Motor neuron (in vitro differentiated cells): ENCODE data around the gene IL1RL1. TPM values are rescaled to one million over a fixed set of nuclear protein-coding genes. Genes with fewer than 3 reads are reported as not detected.

Experiments used
- ATAC-seq, 8 experiments: fragments of 200-7000 bp; cut with Tn5 transposase; replicated peaks in 6 of 8; 2 replicates each; pipeline ENCODE4 v1.8.0; 2021; ENCODE audit warnings: mild to moderate bottlenecking in 8 of 8, moderate library complexity in 8 of 8
- H3K27ac ChIP-seq, 2 donors: fragments of 250-450 bp; sonication (Bioruptor Pico); 2 replicates each; pipeline ENCODE4 v1.9.0; 2021; ENCODE audit warnings: antibody characterized with exemption in 2 of 2, mild to moderate bottlenecking in 2 of 2, moderate library complexity in 1 of 2
- H3K4me1 ChIP-seq, 2 donors: fragments of 250-450 bp; sonication (Bioruptor Pico); replicated peaks in 1 of 2; 2 replicates each; pipeline ENCODE4 v1.6.1; 2021; ENCODE audit warnings: antibody characterized with exemption in 2 of 2, mild to moderate bottlenecking in 2 of 2, moderate library complexity in 1 of 2
- H3K4me3 ChIP-seq, 5 donors: fragments of 250-450 bp; sonication (Bioruptor Pico); 2 replicates each; pipeline ENCODE4 v1.9.0; 2021; ENCODE audit warnings: antibody characterized with exemption in 5 of 5, mild to moderate bottlenecking in 5 of 5, moderate library complexity in 4 of 5
- WGBS, 10 experiments: fragments of 450-650 bp; shearing (Covaris generic); methylation state at CpG; one replicate each; pipeline ENCODE4 v1.0.0; 2022; 5-methylcytosine and 5-hydroxymethylcytosine counted together
- in situ Hi-C, 9 experiments: fragments of 400-800 bp; cut with MboI; loops; one replicate each; pipeline ENCODE4 v1.15.0; 2021; ENCODE audit warnings: low sequenced_read_pairs in 9 of 9, low pct_unique_long_range_greater_than_20kb in 2 of 9; ENCODE audit not compliant: unreplicated experiment in 9 of 9
- total RNA-seq, 8 experiments: library from RNA; unstranded; fragments of 300-600 nt; gene quantifications; 2 replicates each; pipeline versions ENCODE4 v1.2.3 to v1.2.4, GENCODE V29; 2022

Gene IL1RL1
- total RNA-seq, 8 experiments from 2014 or later = 0.08 to 2.0 (median 0.34) TPM; not detected in 4

GRCh38 chr2:102297891-102298290 is 13.5 kb upstream of the IL1RL1 start:
- H3K27ac ChIP-seq = no peak overlapping the region
- 20 to 100% (median 82%) methylated on average over 1 to 3 of the region's 3 CpGs; no CpG with 5 or more reads in 2 of the 10 experiments for WGBS, 10 experiments
- H3K4me3 ChIP-seq = no peak overlapping the region
- H3K4me1 ChIP-seq = no peaks in the 10 kb centered on the region
- ATAC-seq = no peak
- in situ Hi-C loops = no loop called here

GRCh38 chr2:102301867-102302362 is 9.4 kb upstream of the IL1RL1 start:
- WGBS, 10 experiments = 27 to 83% (median 55%) methylated on average over 3 to 7 of the region's 7 CpGs

GRCh38 chr2:102302458-102302857 is 8.9 kb upstream of the IL1RL1 start:
- no peak for ATAC-seq
- WGBS, 10 experiments = 14 to 91% (median 69%) methylated on average over 1 to 3 of the region's 3 CpGs
- H3K4me1 ChIP-seq = no peaks in the 10 kb centered on the region
- in situ Hi-C loops = no loop called here
- H3K4me3 ChIP-seq = no peak overlapping the region
- H3K27ac ChIP-seq = no peak overlapping the region

More at GRCh38 chr2:102301867-102302362, 9.4 kb upstream of the IL1RL1 start:
- Histone ChIP-seq H3K27ac (no peak overlapping the region), H3K4me1 (no peaks in the 10 kb centered on the region), H3K4me3 (no peak overlapping the region)
- in situ Hi-C loops = no loop called here
- ATAC-seq = peak in 3 of 8 experiments; percentile 82 to 88 (median 83)

- no peak for ATAC-seq
- Histone ChIP-seq H3K4me1 (no peaks in the 10 kb centered on the region), H3K4me3 (no peak overlapping the region), H3K27ac (no peak overlapping the region)
- in situ Hi-C loops = no loop called here
- 51 to 100% (median 83%) methylated on average over 1 to 3 of the region's 3 CpGs for WGBS, 10 experiments
These were observed 7.8 kb upstream of the IL1RL1 start for GRCh38 chr2:102303589-102303988.

DNA sequence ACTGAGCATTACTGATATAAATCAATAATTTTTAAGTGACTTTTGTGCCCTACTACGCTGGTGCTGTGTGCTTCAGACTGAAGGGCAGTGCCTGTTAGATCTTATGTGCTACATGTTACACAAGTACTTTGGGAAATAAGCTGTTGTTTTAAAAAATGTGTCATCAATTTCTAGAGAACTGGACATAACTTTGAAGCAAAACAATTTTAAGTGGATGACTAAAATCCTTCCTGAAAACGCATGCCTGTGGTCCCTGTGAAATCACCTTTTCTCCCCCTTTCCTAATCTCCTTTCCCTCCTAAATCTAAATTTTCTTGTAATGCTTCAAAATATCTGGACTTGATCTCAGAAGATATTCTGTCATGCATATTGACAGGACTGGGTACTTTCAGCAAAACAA is 7.1 kb upstream of the IL1RL1 start:
- no peak overlapping the region for H3K4me3 ChIP-seq
- in situ Hi-C loops = no loop called here
- 8 to 87% (median 67%) methylated on average over 1 to 2 of the region's 2 CpGs; no CpG with 5 or more reads in 1 of the 10 experiments for WGBS, 10 experiments
- no peak for ATAC-seq
- H3K4me1 ChIP-seq = no peaks in the 10 kb centered on the region
- no peak overlapping the region for H3K27ac ChIP-seq

DNA sequence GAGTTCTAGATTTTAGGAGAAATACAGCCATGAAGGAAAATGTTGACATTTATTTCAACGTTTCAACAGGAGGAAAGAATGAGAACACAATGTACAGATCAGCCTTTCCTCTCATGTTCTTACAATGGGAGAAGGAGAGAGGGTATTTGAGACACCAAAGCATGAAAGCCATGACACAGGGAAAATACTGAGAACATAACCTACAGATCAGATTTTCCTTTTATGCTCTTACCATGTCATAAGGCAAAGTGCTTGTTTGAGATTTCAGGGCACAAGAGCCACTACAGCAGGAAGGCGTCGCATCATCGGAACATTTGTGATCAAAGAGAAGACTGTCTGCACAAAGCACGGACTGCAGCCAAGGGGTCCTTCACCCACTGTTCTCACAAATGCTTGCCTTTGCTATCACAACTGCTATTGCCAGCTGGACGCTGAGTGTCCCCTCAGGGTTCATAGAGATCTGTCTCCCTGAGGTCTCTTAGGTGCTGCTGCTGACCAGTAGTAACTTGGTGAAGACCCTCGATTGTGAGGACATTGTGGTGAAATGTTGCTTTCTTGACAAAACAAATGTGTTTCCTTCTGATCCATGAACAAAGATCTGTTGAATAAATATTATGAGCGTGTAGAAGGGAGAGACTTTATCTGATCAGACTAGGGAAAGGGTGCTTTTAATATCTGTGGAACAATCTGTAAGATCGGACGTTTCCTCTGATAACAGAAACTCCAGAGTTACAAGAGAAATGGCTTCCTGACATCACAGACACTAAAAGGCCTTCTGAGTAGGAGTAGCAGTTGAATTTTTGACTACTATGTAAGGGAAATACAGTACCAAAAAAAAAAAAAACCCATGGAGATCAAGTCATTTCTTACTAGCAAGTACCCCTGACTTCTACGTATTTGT is 6.4 kb upstream of the IL1RL1 start:
- in situ Hi-C loops = no loop called here
- Histone ChIP-seq H3K4me1 (no peaks in the 10 kb centered on the region), H3K27ac (no peak overlapping the region), H3K4me3 (no peak overlapping the region)
- ATAC-seq = no peak
- 42 to 91% (median 75%) methylated on average over 3 to 11 of the region's 11 CpGs; no CpG with 5 or more reads in 1 of the 10 experiments for WGBS, 10 experiments

- no peak overlapping the region for H3K4me3 ChIP-seq
- in situ Hi-C loops = no loop called here
- H3K27ac ChIP-seq = no peak overlapping the region
- ATAC-seq = no peak
- no peaks in the 10 kb centered on the region for H3K4me1 ChIP-seq
- WGBS, 10 experiments = 0 to 100% (median 67%) methylated on average over 1 of the region's 1 CpG; no CpG with 5 or more reads in 1 of the 10 experiments
These were observed 5.2 kb upstream of the IL1RL1 start for GRCh38 chr2:102306125-102306524.

DNA sequence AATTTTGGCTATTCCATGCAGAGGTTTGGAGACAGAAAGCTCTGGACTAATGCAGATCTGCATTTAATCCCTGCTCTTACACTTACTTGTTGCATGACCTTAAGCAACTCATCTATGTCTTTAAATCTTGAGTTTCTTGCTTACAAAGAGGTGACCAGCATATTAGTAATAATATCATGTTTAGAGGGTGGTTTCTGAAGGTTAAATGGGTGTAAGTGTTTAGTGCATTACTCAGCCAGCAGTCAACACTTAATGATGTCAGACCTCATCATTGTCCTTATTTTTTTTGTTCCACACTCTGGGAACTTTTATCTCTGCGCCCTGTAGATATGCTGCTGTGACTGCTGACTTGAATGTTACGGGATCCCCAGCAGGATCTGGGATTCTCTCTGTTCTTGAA is 1.7 kb downstream of the IL1RL1 start:
- in situ Hi-C loops = no loop called here
- no peak overlapping the region for H3K27ac ChIP-seq
- H3K4me1 ChIP-seq = no peaks in the 10 kb centered on the region
- H3K4me3 ChIP-seq = no peak overlapping the region
- WGBS, 10 experiments = 17 to 94% (median 68%) methylated on average over 1 to 2 of the region's 2 CpGs; no CpG with 5 or more reads in 5 of the 10 experiments
- ATAC-seq = peak in 2 of 8 experiments; percentile 16 to 55

GRCh38 chr2:102313471-102313870 is 2.1 kb downstream of the IL1RL1 start:
- Histone ChIP-seq H3K4me3 (no peak overlapping the region), H3K4me1 (no peaks in the 10 kb centered on the region), H3K27ac (no peak overlapping the region)
- ATAC-seq = no peak
- in situ Hi-C loops = no loop called here
- WGBS, 10 experiments = 59 to 98% (median 81%) methylated on average over 1 to 7 of the region's 8 CpGs; no CpG with 5 or more reads in 3 of the 10 experiments

GRCh38 chr2:102313950-102314349 is 2.6 kb downstream of the IL1RL1 start:
- WGBS, 10 experiments = 10 to 82% (median 23%) methylated on average over 1 to 3 of the region's 3 CpGs; no CpG with 5 or more reads in 4 of the 10 experiments
- H3K4me3 ChIP-seq = no peak overlapping the region
- in situ Hi-C loops = no loop called here
- no peak for ATAC-seq
- no peaks in the 10 kb centered on the region for H3K4me1 ChIP-seq
- H3K27ac ChIP-seq = no peak overlapping the region

GRCh38 chr2:102315921-102316320 is 4.6 kb downstream of the IL1RL1 start:
- 17 to 100% (median 71%) methylated on average over 1 to 2 of the region's 2 CpGs; no CpG with 5 or more reads in 3 of the 10 experiments for WGBS, 10 experiments
- Histone ChIP-seq H3K4me3 (no peak overlapping the region), H3K4me1 (no peaks in the 10 kb centered on the region), H3K27ac (no peak overlapping the region)
- in situ Hi-C loops = no loop called here
- ATAC-seq = peak in 2 of 8 experiments; percentile 72 to 80

- Histone ChIP-seq H3K4me3 (no peak overlapping the region), H3K4me1 (no peaks in the 10 kb centered on the region), H3K27ac (no peak overlapping the region)
- 0 to 69% (median 34%) methylated on average over 1 to 2 of the region's 2 CpGs; no CpG with 5 or more reads in 3 of the 10 experiments for WGBS, 10 experiments
- no peak for ATAC-seq
- in situ Hi-C loops = no loop called here
These were observed 6.4 kb downstream of the IL1RL1 start for GRCh38 chr2:102317715-102318114.

DNA sequence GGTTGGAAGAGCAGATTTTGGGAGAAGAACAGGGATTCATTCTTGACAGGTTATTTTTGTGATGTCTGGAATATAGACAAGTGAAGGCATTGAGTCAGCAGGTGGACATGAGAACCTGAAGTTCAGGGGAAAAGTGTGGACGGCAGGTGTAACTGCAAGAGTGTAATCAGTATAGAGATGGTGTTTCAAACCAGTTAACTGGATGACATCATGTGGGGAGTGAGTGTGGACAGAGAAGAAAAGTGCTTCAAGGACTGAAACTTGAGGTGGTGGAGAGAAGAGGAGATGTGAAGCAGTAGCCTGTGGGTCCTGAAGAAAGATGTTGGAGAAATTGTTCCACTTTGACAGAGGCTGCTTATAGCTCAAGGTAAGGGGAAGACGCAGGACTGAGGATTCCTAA is 7.1 kb downstream of the IL1RL1 start:
- Histone ChIP-seq H3K27ac (no peak overlapping the region), H3K4me3 (no peak overlapping the region), H3K4me1 (no peaks in the 10 kb centered on the region)
- WGBS, 10 experiments = 43 to 100% (median 85%) methylated on average over 1 to 2 of the region's 2 CpGs
- no peak for ATAC-seq
- in situ Hi-C loops = no loop called here
